ENCODE results near the gene GSTA2. TPM values are rescaled to one million over a fixed set of nuclear protein-coding genes. Genes with fewer than 3 reads are reported as not detected.
"Not testable (repeated sequence)": the region's sequence is repeated elsewhere in the genome, so short reads cannot be mapped to it uniquely, and the experiment has no call there.

Gene GSTA2
- total RNA-seq, 2 experiments from 2014 or later, result not detected

DNA sequence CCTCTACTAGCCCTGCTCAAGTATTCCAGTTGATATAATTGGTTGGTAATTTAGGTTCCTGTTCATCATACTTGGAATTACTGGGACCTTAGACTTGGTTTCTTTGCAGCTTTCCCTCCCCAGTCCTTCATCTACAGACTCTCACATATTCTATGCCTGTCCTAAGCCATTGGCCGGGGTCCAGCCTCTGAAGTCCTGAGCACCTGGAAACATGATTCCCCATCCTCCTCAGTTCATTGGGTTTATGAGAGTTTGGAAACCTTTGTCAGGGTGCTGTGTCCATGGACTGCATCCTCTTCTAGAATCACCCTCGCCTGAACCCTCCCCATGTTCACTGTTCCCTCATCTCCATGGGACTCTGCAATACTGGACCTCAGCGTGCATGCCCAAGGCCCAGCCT, 8.8 kb downstream of the GSTA2 start:
- ATAC-seq, result no peak
- DNase-seq, result no peak
- peaks cover 4% of the 10 kb centered on the region for H3K9me3 Mint-ChIP-seq (ENCODE audit: low read depth)
- ChIA-PET CTCF (no interaction called here), POLR2A (no interaction called here)
- no peaks in the 10 kb centered on the region for H3K4me1 Mint-ChIP-seq
- H3K27me3 Mint-ChIP-seq, result peaks cover 14% of the 10 kb centered on the region
- intact Hi-C loops (cut with DNase I, micrococcal nuclease), result no loop called here
- no peaks in the 10 kb centered on the region for H3K36me3 Mint-ChIP-seq (ENCODE audit: low read depth)
- H3K27ac Mint-ChIP-seq, result no peak overlapping the region
- no peak overlapping the region for H3K4me3 Mint-ChIP-seq

GRCh38 chr6:52753137-52753536, 10.1 kb downstream of the GSTA2 start:
- H3K4me1 Mint-ChIP-seq; ATAC-seq; H3K9me3 Mint-ChIP-seq (ENCODE audit: low read depth); CTCF ChIA-PET; H3K4me3 Mint-ChIP-seq; intact Hi-C loops (cut with DNase I, micrococcal nuclease); DNase-seq; H3K36me3 Mint-ChIP-seq (ENCODE audit: low read depth); POLR2A ChIA-PET; H3K27ac Mint-ChIP-seq: not testable (repeated sequence)
- peaks cover 14% of the 10 kb centered on the region for H3K27me3 Mint-ChIP-seq

DNA sequence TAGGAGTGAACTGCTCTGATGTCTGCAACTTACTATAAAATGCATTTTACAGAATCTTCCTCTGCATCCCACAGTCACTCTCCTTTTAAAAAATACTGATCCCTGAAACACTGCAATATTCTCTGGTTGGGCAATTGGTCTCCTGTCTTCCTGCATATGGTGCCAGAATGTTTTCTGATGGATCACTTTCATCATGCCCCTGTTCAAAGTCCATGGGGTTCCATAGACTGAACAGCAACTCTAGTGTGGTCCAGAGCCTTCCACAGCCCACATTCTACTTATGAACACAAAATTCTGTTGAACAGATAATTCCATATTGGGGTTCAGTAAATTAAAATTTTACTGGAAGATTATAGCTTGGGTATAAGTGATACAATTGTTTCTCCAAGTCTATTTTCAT, 11.0 kb downstream of the GSTA2 start:
- intact Hi-C loops (cut with DNase I, micrococcal nuclease), result no loop called here
- H3K27ac Mint-ChIP-seq, result no peak overlapping the region
- H3K4me1 Mint-ChIP-seq, result no peaks in the 10 kb centered on the region
- POLR2A ChIA-PET, result no interaction called here
- H3K9me3 Mint-ChIP-seq (ENCODE audit: low read depth), result peaks cover 4% of the 10 kb centered on the region
- H3K4me3 Mint-ChIP-seq, result no peak overlapping the region
- ATAC-seq, result no peak
- H3K36me3 Mint-ChIP-seq (ENCODE audit: low read depth), result no peaks in the 10 kb centered on the region
- no peak for DNase-seq
- peaks cover 11% of the 10 kb centered on the region for H3K27me3 Mint-ChIP-seq
- CTCF ChIA-PET, result no interaction called here

DNA sequence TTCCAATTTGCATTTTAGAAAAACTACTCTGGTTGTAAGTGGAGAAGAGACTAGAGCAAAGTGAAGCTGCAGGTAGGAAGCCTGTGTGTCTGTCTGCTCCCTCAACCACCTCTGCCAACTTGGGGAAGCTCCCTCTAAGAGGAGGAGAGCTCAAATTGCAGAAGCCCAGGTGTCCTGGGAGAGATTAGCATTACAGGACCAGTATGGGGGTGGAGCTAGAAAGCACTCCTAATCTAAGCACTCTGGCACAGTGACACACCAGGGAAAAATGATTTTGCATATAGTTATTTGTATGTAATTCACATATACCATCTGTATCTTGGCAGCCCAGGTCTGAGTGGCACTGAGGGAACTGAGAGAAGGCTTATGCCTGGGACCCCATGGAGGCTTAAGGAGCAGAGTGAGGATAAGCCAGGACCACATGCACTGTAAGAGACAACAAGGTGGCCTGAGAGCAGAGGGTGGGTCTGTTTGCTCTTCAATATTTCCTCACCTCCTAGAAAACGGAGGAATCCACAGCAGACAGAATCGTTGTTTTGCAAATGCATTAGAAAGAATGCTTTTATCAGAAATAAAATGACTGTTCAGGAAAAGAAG, 13.6 kb downstream of the GSTA2 start:
- H3K4me1 Mint-ChIP-seq, result no peaks in the 10 kb centered on the region
- POLR2A ChIA-PET, result no interaction called here
- H3K9me3 Mint-ChIP-seq (ENCODE audit: low read depth), result peaks cover 4% of the 10 kb centered on the region
- no peak overlapping the region for H3K4me3 Mint-ChIP-seq
- H3K27me3 Mint-ChIP-seq, result peaks cover 11% of the 10 kb centered on the region
- H3K36me3 Mint-ChIP-seq (ENCODE audit: low read depth), result no peaks in the 10 kb centered on the region
- no peak for DNase-seq
- no peak for ATAC-seq
- intact Hi-C loops (cut with DNase I, micrococcal nuclease), result no loop called here
- CTCF ChIA-PET, result no interaction called here
- no peak overlapping the region for H3K27ac Mint-ChIP-seq

- H3K27ac Mint-ChIP-seq; CTCF ChIA-PET; DNase-seq; POLR2A ChIA-PET; H3K27me3 Mint-ChIP-seq; H3K4me1 Mint-ChIP-seq; H3K9me3 Mint-ChIP-seq (ENCODE audit: low read depth); intact Hi-C loops (cut with DNase I, micrococcal nuclease); H3K4me3 Mint-ChIP-seq; H3K36me3 Mint-ChIP-seq (ENCODE audit: low read depth); ATAC-seq: not testable (repeated sequence)
Measured at GRCh38 chr6:52747301-52747700, 16.0 kb downstream of the GSTA2 start.

DNA sequence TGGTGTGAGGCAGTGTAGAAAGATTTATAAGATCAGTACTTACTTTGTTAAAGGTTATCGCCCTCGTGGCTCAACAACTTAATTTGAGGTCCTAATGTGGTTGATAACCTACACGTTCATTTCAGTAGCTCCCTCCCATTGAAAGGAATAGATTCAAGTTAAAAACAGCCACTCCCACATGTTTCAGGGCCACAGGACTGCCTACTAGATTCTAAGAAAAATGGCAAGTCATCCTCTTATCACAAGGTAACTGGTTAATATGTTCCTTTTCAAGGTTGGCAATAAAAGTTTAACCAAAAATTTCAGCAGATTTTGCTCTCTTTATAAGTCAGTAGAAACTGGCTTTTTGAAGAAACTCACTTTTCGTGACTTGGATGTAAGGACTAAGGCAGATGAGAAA, 17.1 kb downstream of the GSTA2 start:
- no peaks in the 10 kb centered on the region for H3K4me1 Mint-ChIP-seq
- H3K9me3 Mint-ChIP-seq (ENCODE audit: low read depth), result peaks cover 4% of the 10 kb centered on the region
- no peaks in the 10 kb centered on the region for H3K36me3 Mint-ChIP-seq (ENCODE audit: low read depth)
- intact Hi-C loops (cut with DNase I, micrococcal nuclease), result no loop called here
- DNase-seq (no peak), ATAC-seq (no peak)
- POLR2A ChIA-PET, result no interaction called here
- H3K4me3 Mint-ChIP-seq, result no peak overlapping the region
- CTCF ChIA-PET, result no interaction called here
- H3K27me3 Mint-ChIP-seq, result peaks cover 13% of the 10 kb centered on the region
- H3K27ac Mint-ChIP-seq, result no peak overlapping the region

GRCh38 chr6:52745764-52746201, 17.5 kb downstream of the GSTA2 start:
- Mint-ChIP-seq H3K27ac (no peak overlapping the region), H3K27me3 (peaks cover 13% of the 10 kb centered on the region), H3K9me3 (ENCODE audit: low read depth) (peaks cover 2% of the 10 kb centered on the region), H3K36me3 (ENCODE audit: low read depth) (no peaks in the 10 kb centered on the region), H3K4me3 (no peak overlapping the region), H3K4me1 (no peaks in the 10 kb centered on the region)
- CTCF ChIA-PET, result no interaction called here
- ATAC-seq, result no peak
- intact Hi-C loops (cut with DNase I, micrococcal nuclease), result no loop called here
- POLR2A ChIA-PET, result no interaction called here
- no peak for DNase-seq

- intact Hi-C loops (cut with DNase I, micrococcal nuclease), result no loop called here
- ATAC-seq (no peak), DNase-seq (no peak)
- ChIA-PET CTCF (no interaction called here), POLR2A (no interaction called here)
- no peaks in the 10 kb centered on the region for H3K4me1 Mint-ChIP-seq
- H3K27ac Mint-ChIP-seq, result no peak overlapping the region
- H3K36me3 Mint-ChIP-seq (ENCODE audit: low read depth), result no peaks in the 10 kb centered on the region
- H3K27me3 Mint-ChIP-seq, result peaks cover 12% of the 10 kb centered on the region
- H3K4me3 Mint-ChIP-seq, result no peak overlapping the region
- H3K9me3 Mint-ChIP-seq (ENCODE audit: low read depth), result peaks cover 4% of the 10 kb centered on the region
Measured at GRCh38 chr6:52741872-52742271, 21.4 kb downstream of the GSTA2 start.

GRCh38 chr6:52739627-52740026, 23.6 kb downstream of the GSTA2 start:
- H3K4me3 Mint-ChIP-seq, result no peak overlapping the region
- DNase-seq, result no peak
- intact Hi-C loops (cut with DNase I, micrococcal nuclease), result no loop called here
- no peaks in the 10 kb centered on the region for H3K4me1 Mint-ChIP-seq
- ChIA-PET POLR2A (no interaction called here), CTCF (interaction anchor here (0.6 to 2.6 kb wide), 5 partner anchors 11 to 1086 kb away, joined by 3 to 15 read pairs (median 3); no protein-coding TSS in a partner anchor)
- H3K27me3 Mint-ChIP-seq, result peaks cover 10% of the 10 kb centered on the region
- no peak overlapping the region for H3K27ac Mint-ChIP-seq
- H3K9me3 Mint-ChIP-seq (ENCODE audit: low read depth), result peaks cover 4% of the 10 kb centered on the region
- no peak for ATAC-seq
- H3K36me3 Mint-ChIP-seq (ENCODE audit: low read depth), result no peaks in the 10 kb centered on the region

DNA sequence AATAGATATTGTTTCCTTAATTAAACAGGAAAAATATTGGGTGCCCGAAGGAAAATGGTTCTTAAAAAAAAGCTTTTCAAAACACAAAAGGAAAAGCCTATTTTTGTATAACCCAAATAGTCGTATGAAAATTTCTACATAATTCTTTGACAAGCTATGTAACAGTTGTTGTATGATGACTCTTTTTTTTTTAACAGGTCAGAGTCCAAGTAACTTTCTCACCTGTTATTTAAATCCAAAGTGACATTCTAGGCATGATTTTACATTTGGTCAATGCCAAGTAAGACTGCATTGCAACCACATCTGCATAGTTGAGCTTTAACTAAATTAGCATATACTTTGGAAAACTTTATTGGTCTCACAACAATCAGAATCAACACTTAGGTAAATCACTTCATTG, 24.1 kb downstream of the GSTA2 start:
- no peak overlapping the region for H3K27ac Mint-ChIP-seq
- H3K9me3 Mint-ChIP-seq (ENCODE audit: low read depth), result peaks cover 4% of the 10 kb centered on the region
- H3K4me3 Mint-ChIP-seq, result no peak overlapping the region
- no peaks in the 10 kb centered on the region for H3K4me1 Mint-ChIP-seq
- peaks cover 7% of the 10 kb centered on the region for H3K27me3 Mint-ChIP-seq
- ATAC-seq (no peak), DNase-seq (no peak)
- intact Hi-C loops (cut with DNase I, micrococcal nuclease), result no loop called here
- POLR2A ChIA-PET, result no interaction called here
- no peaks in the 10 kb centered on the region for H3K36me3 Mint-ChIP-seq (ENCODE audit: low read depth)
- CTCF ChIA-PET, result interaction anchor here (0.6 to 2.6 kb wide), 4 partner anchors 15 to 1087 kb away, joined by 3 to 15 read pairs (median 4); no protein-coding TSS in a partner anchor

GRCh38 chr6:52736145-52736544, 27.1 kb downstream of the GSTA2 start:
- Mint-ChIP-seq H3K9me3 (ENCODE audit: low read depth) (peaks cover 4% of the 10 kb centered on the region), H3K4me3 (no peak overlapping the region), H3K27ac (no peak overlapping the region), H3K36me3 (ENCODE audit: low read depth) (no peaks in the 10 kb centered on the region), H3K27me3 (no peaks in the 10 kb centered on the region), H3K4me1 (no peaks in the 10 kb centered on the region)
- ChIA-PET CTCF (no interaction called here), POLR2A (no interaction called here)
- intact Hi-C loops (cut with DNase I, micrococcal nuclease), result no loop called here
- no peak for ATAC-seq
- DNase-seq, result no peak

DNA sequence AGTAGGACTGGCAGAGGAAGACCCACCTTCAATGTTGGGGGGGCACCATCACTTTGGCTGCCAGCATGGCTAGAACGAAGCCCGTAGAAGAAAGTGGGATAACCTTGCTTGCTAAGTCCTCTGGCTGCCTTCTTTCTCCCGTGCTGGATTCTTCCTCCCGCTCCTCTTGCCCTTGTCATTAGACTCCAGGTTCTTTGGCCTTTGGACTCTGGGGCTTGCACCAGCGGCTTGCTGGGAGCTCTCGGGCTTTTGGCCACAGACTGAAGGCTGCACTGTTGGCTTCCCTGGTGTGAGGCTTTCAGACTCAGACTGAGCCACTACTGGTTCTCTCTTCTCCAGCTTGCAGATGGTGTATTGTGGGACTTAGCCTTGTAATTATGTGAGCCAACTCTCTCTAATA, 28.2 kb downstream of the GSTA2 start:
- no peak overlapping the region for H3K27ac Mint-ChIP-seq
- CTCF ChIA-PET, result interaction anchor here (1.2 kb wide), 1 partner anchor 10 kb away, joined by 4 read pairs; no protein-coding TSS in a partner anchor
- no peaks in the 10 kb centered on the region for H3K4me1 Mint-ChIP-seq
- no peaks in the 10 kb centered on the region for H3K36me3 Mint-ChIP-seq (ENCODE audit: low read depth)
- ATAC-seq (no peak), DNase-seq (no peak)
- H3K27me3 Mint-ChIP-seq, result no peaks in the 10 kb centered on the region
- intact Hi-C loops (cut with DNase I, micrococcal nuclease), result no loop called here
- POLR2A ChIA-PET, result no interaction called here
- H3K9me3 Mint-ChIP-seq (ENCODE audit: low read depth), result no peaks in the 10 kb centered on the region
- H3K4me3 Mint-ChIP-seq, result no peak overlapping the region

DNA sequence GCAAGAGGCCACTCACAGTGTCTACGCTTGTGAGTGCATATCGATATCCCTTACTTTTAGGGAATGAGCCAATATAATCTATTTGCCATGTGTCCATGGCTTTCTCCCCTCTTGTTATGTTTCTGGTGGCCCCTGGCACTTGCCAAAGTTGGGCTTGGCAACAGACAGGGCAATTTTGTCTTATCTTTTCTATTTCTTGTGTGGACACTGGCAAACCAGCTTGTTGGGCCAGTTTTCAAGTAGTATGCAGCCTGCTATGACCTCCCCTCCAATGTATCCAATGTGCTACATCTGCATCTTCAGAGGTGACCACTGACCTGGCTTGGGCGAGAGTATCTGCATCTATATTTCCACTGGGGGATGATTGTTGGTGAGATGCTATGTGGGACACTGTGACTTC, 29.2 kb downstream of the GSTA2 start:
- Mint-ChIP-seq H3K27me3 (no peaks in the 10 kb centered on the region), H3K4me3 (no peak overlapping the region), H3K4me1 (no peaks in the 10 kb centered on the region), H3K36me3 (ENCODE audit: low read depth) (no peaks in the 10 kb centered on the region), H3K27ac (no peak overlapping the region), H3K9me3 (ENCODE audit: low read depth) (no peaks in the 10 kb centered on the region)
- no peak for DNase-seq
- POLR2A ChIA-PET, result no interaction called here
- CTCF ChIA-PET, result interaction anchor here (1.0 to 1.2 kb wide), 2 partner anchors 9 to 11 kb away, joined by 3 to 4 read pairs; no protein-coding TSS in a partner anchor
- intact Hi-C loops (cut with DNase I, micrococcal nuclease), result no loop called here
- ATAC-seq, result no peak

Measured in activated CD4-positive, alpha-beta T cell treated with anti-CD3 and anti-CD28 coated beads for 36 hours (primary cell).